HCT116 (cell line): Measurements from ENCODE around the gene CASP9.

Experiments
- EGR1 ChIP-seq: IDR thresholded peaks from 2 replicates; pipeline ENCODE4 v1.6.1; 2012; ENCODE audit warnings: low read depth
- EZH2 ChIP-seq: fragments of 200-600 bp; sonication (generic); IDR thresholded peaks from 2 replicates; pipeline ENCODE4 v1.6.1; 2017; ENCODE audit warnings: antibody characterized with exemption, mixed run types
- POLR2AphosphoS5 ChIP-seq: IDR thresholded peaks from 2 replicates; pipeline ENCODE4 v1.6.1; 2011; ENCODE audit warnings: mild to moderate bottlenecking, low read depth, low read length, moderate library complexity

DNA sequence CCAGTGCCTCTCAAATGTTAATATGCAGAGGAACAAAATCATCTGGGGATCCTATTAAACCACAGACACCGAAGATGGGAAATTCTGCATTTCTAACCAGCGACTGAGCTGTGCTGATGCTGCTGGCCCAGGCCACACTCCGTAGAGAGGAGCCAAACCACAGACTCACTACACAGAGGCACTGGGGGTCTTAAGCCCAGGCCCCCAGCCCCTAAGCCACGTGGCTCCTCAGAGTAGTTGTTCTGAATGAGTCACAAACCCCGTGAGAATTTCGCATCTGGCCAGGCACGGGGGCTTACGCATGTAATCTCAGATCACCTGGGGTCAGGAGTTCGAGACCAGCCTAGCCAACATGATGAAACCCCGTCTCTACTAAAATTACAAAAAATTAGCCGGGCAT, 70.3 kb downstream of the CASP9 start:
- TF ChIP-seq POLR2AphosphoS5 (no peak), EZH2 (no peak), EGR1 (no peak)
